ENCODE data around the gene ZXDC.

GRCh38 chr3:126448136-126448892 is 27.4 kb downstream of the ZXDC start:
- TF ChIP-seq, protein P1, sequence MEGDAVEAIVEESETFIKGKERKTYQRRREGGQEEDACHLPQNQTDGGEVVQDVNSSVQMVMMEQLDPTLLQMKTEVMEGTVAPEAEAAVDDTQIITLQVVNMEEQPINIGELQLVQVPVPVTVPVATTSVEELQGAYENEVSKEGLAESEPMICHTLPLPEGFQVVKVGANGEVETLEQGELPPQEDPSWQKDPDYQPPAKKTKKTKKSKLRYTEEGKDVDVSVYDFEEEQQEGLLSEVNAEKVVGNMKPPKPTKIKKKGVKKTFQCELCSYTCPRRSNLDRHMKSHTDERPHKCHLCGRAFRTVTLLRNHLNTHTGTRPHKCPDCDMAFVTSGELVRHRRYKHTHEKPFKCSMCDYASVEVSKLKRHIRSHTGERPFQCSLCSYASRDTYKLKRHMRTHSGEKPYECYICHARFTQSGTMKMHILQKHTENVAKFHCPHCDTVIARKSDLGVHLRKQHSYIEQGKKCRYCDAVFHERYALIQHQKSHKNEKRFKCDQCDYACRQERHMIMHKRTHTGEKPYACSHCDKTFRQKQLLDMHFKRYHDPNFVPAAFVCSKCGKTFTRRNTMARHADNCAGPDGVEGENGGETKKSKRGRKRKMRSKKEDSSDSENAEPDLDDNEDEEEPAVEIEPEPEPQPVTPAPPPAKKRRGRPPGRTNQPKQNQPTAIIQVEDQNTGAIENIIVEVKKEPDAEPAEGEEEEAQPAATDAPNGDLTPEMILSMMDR (IDR thresholded peaks at IDR 0.05; ENCODE audit: low read depth, low read length, poor library complexity, severe bottlenecking), result no peak
- no peak for TF ChIP-seq EZH2phosphoT487 (IDR thresholded peaks at IDR 0.05; ENCODE audit: borderline replicate concordance, low read length)

Measured in DOHH2 (cell line).